NB4 (cell line): ENCODE data around the gene ABCF3.

Experiments
- CTCF ChIP-seq: IDR thresholded peaks from one replicate; pipeline ENCODE4 v1.5.1; 2012; ENCODE audit warnings: low read depth, low read length
- MAX ChIP-seq: IDR thresholded peaks from 2 replicates; pipeline ENCODE4 v1.6.1; 2011; ENCODE audit warnings: low read depth, low read length

GRCh38 chr3:184154885-184155643 lies 30.9 kb upstream of the ABCF3 start, which contains the start of gene DVL3:
- TF ChIP-seq CTCF (no peak), MAX (no peak)
